GM12875 (cell line): ENCODE measurements around the gene PDE10A.
A peak's percentile ranks its signal among the peaks of the same experiment; 100 is the strongest.
"Not testable (repeated sequence)": the region's sequence is repeated elsewhere in the genome, so short reads cannot be mapped to it uniquely, and the experiment has no call there.

Experiments
- H3K4me3 ChIP-seq: one replicate; pipeline ENCODE4 v1.5.1; 2011; ENCODE audit warnings: low read depth, low read length, control low read depth
- TF ChIP-seq, protein P1 (sequence below): IDR thresholded peaks from 2 replicates; pipeline ENCODE4 v1.5.1; 2011; ENCODE audit warnings: low read depth, mild to moderate bottlenecking, control low read depth, inconsistent platforms, low read length, moderate library complexity, borderline replicate concordance; ENCODE audit not compliant: insufficient read depth

Gene PDE10A

DNA sequence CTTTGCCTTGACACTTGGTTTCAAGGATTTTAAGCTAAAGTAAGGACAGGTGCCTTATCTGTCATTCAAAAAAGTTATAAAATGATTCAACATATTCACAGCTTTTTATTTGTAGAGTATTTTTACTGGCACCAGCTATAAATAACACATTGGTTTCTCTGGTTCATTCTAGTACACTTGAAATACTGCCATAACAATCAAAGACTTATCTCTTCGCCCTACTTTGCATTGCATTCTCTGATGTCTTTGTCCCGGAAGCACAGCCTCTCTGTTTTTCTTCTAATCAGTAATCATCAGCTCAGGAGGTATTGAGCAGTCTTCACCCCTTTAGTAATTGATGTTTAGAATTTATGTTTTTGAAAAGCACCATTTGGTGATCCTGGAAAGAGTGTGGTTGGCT, 156.4 kb downstream of the PDE10A start:
- H3K4me3 ChIP-seq = no peak overlapping the region
- TF ChIP-seq, protein P1, sequence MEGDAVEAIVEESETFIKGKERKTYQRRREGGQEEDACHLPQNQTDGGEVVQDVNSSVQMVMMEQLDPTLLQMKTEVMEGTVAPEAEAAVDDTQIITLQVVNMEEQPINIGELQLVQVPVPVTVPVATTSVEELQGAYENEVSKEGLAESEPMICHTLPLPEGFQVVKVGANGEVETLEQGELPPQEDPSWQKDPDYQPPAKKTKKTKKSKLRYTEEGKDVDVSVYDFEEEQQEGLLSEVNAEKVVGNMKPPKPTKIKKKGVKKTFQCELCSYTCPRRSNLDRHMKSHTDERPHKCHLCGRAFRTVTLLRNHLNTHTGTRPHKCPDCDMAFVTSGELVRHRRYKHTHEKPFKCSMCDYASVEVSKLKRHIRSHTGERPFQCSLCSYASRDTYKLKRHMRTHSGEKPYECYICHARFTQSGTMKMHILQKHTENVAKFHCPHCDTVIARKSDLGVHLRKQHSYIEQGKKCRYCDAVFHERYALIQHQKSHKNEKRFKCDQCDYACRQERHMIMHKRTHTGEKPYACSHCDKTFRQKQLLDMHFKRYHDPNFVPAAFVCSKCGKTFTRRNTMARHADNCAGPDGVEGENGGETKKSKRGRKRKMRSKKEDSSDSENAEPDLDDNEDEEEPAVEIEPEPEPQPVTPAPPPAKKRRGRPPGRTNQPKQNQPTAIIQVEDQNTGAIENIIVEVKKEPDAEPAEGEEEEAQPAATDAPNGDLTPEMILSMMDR = no peak

DNA sequence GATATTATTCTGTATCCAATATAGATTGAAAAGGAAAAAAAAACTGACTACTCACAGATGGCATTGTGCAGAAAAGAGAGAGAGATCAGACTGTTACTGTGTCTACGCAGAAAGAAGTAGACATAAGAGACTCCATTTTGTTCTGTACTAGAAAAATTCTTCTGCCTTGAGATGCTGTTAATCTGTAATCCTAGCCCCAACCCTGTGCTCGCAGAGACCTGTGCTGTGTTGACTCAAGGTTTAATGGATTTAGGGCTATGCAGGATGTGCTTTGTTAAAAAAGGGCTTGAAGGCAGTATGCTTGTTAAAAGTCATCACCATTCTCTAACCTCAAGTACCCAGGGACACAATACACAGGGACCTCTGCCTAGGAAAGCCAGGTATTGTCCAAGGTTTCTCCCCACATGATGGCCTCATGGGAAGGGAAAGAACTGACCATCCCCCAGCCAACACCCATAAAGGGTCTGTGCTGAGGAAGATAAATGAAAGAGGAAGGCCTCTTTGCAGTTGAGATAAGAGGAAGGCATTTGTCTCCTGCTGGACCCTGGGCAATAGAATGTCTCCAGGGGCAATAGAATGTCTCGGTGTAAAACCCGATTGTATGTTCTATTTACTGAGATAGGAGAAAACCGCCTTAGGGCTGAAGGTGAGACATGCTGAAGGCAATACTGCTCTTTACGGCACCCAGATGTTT, 162.7 kb downstream of the PDE10A start:
- H3K4me3 ChIP-seq = not testable (repeated sequence)

DNA sequence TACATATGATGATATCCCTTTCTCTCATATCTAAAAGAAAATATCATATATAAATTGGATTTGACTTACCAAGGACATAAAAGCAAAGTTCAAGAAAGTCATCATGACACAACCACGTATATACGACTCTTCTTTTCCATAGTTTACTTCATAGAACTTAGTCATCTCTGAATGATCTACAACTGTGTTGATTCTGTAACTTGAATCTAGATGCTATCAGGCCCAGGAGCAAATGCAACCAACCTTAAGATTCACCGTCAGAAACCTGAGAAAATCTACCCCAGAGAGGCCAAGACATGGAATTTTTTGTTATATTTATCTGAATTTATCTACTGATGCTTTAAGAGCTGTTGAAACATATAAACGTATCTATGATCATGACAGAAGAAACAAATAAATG, 165.6 kb downstream of the PDE10A start:
- TF ChIP-seq, protein P1 = no peak
- no peak overlapping the region for H3K4me3 ChIP-seq

DNA sequence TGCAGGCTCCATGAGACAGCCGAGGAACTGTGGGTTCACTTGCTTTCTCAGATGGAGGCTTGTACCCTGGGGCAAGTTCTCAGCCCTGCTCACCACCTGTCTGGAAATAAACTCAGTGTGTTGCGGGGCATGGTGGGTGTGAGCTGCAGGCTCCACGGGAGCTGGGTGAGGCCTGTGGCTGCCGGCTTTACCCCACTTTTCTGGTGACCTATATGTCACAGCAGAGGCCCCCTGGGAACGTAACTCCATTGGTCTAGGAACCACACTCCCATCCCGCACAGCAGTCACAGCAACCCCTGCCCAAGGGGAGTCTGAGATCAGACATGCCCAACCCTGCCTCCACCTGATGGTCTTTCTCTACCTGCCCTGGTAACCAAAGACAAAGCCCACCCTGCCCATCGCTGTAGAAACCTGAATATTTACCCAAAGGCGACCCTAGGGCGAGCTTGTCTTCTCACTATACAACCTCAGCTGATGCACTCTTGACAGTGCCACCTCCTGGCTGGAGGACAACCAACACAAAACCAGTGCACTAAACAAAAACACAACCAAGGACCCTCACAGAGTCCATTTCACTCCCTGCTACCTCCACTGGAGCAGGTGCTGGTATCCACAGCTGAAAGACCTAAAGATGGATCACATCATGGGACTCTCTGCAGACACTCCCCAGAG, 174.3 kb downstream of the PDE10A start:
- TF ChIP-seq, protein P1 = 0 out of 2 replicates have a peak, but pooled peaks have one; percentile 2
- no peak overlapping the region for H3K4me3 ChIP-seq

DNA sequence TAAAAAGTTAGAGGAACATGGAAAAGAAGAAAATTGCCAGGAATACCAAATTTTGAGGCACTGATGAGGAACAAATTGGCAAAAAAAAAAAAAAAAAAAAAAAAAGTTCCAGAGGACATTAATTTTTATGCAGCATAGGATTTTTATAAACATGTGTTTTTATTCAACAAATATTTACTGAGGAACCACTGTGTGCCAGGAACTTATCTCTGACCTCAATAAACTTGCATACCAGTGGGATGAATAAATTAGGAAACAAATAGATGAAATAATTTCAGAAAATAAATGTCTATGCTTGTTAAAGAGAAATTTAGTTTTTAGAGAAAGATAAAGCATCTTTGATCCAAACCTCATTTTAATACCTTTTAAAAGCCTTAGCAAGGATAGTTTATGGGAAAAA, 175.1 kb downstream of the PDE10A start:
- TF ChIP-seq, protein P1 = no peak
- H3K4me3 ChIP-seq = no peak overlapping the region

DNA sequence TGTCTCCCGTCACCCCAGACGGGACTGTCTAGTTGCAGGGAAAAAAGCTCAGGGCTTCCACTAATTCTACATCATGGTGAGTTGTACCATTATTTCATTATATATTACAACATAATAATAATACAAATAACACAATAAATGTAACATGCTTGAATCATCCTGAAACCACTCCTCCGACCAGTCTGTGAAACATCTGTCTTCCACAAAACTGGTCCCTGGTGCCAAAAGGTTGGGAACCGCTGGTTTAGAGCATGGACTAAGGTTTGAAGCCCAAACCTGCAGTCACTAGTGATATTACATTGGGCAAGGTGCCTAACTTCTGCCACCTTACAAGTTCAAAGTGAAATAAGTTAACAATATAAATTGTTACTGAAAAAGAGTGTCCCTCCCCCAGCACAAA, 175.7 kb downstream of the PDE10A start:
- TF ChIP-seq, protein P1 = no peak
- no peak overlapping the region for H3K4me3 ChIP-seq

DNA sequence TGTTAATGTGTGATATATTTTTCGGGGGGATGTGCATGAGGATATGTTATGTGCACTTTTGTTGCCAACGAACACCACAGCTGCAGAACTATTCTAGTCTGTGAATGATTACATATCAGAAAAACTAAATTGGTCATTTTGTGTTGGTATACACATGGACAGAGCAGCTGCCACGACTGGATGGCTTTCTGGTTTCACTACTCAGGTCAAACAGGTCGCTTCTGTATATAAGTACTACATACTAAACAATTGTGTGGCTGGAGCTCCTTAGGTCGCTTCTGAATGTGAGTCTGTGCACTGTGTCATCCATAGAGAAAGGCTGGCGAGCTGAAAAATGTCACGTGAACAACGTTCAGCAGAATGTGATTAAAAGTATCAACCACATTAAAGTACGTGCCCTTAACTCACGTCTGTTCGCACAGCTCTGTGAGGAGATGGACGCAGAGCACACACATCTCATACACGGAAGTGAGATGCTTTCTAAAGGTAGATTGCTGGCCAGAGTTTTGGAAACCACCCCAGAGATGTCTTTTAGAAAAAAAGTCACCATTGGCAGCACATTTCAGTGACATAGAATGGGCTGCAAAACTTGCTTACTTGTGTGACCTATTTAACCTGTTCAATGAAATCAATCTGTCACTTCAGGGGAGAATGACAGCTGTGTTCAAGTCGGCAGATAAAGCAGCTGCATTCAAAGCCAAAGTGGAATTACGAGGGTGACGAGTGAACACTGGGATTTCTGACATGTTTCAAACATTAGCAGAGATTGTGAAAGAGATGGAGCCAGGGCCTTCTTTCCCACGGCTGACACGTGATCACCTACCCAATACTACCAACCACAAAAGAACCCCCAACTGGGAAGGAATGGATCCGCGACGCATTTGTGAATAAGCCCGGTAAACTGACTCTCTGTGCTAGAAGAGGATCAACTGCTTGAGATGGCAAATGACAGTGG, 176.6 kb downstream of the PDE10A start:
- TF ChIP-seq, protein P1 = no peak
- H3K4me3 ChIP-seq = no peak overlapping the region
